ENCODE data around the gene TLCD3A. TPM values are rescaled to one million over a fixed set of nuclear protein-coding genes. Genes with fewer than 3 reads are reported as not detected.

The TLCD3A gene
- polyA plus RNA-seq, 1 of the 3 experiments (the other 2 are of a cell fraction), result 31.7 TPM

GRCh38 chr17:744937-745336, 12.5 kb downstream of the TLCD3A start:
- no peaks in the 10 kb centered on the region for H3F3A ChIP-seq (replicated peaks; ENCODE audit: insufficient read depth)
- WGBS (ENCODE audit: low lambda C conversion rate), result 83% methylated on average over 7 of the region's 9 CpGs
- no peaks in the 10 kb centered on the region for H4K20me1 ChIP-seq (ENCODE audit: insufficient read depth)
- H3K9me2 ChIP-seq, result no peaks in the 10 kb centered on the region
- no peaks in the 10 kb centered on the region; a peak in 1 of 4 replicates for H3K4me1 ChIP-seq (ENCODE audit: control insufficient read depth in 1 of 2, insufficient read depth in 2 of 2, low read depth in 1 of 2, low read length in 1 of 2)
- POLR2A ChIA-PET, result no interaction called here
- H3K4me3 ChIP-seq (ENCODE audit: low read depth in 2 of 2, low read length in 1 of 2), result no peak overlapping the region
- no peaks in the 10 kb centered on the region for H3K27me3 ChIP-seq (ENCODE audit: insufficient read depth)
- no peak for DNase-seq
- CTCF ChIA-PET, result interaction anchor here (1.1 to 1.9 kb wide), 3 partner anchors 9 to 333 kb away, joined by 3 to 10 read pairs (median 5); no protein-coding TSS in a partner anchor
- peaks cover 22 to 72% of the 10 kb centered on the region in 2 experiments for H3K36me3 ChIP-seq (replicated peaks in 1 of 2; ENCODE audit: control insufficient read depth in 1 of 2, insufficient read depth in 2 of 2, low read length in 1 of 2)
- H3K9me3 ChIP-seq, result no peaks in the 10 kb centered on the region
- H3K79me2 ChIP-seq (ENCODE audit: insufficient read depth), result peaks cover 27% of the 10 kb centered on the region
- H3K4me2 ChIP-seq, result no peak overlapping the region
- no peak overlapping the region for H3K27ac ChIP-seq (ENCODE audit: low read depth in 2 of 2, low read length in 1 of 2)
- TF ChIP-seq, protein P1, sequence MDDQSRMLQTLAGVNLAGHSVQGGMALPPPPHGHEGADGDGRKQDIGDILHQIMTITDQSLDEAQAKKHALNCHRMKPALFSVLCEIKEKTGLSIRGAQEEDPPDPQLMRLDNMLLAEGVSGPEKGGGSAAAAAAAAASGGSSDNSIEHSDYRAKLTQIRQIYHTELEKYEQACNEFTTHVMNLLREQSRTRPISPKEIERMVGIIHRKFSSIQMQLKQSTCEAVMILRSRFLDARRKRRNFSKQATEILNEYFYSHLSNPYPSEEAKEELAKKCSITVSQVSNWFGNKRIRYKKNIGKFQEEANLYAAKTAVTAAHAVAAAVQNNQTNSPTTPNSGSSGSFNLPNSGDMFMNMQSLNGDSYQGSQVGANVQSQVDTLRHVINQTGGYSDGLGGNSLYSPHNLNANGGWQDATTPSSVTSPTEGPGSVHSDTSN (IDR thresholded peaks at IDR 0.05), result no peak
- TF ChIP-seq NFIC (IDR thresholded peaks at IDR 0.05; ENCODE audit: borderline replicate concordance), result no peak
- TF ChIP-seq POLR2AphosphoS5 (IDR thresholded peaks at IDR 0.05; ENCODE audit: low read depth, low read length), result no peak
- TF ChIP-seq EZH2phosphoT487 (IDR thresholded peaks at IDR 0.05; ENCODE audit: borderline replicate concordance, low read depth), result no peak
- TF ChIP-seq SMC3 (IDR thresholded peaks at IDR 0.05; ENCODE audit: low read depth, low read length), result no peak
- TF ChIP-seq SIN3A (IDR thresholded peaks at IDR 0.05; ENCODE audit: borderline replicate concordance, low read depth, low read length), result no peak
- TF ChIP-seq, protein P2, sequence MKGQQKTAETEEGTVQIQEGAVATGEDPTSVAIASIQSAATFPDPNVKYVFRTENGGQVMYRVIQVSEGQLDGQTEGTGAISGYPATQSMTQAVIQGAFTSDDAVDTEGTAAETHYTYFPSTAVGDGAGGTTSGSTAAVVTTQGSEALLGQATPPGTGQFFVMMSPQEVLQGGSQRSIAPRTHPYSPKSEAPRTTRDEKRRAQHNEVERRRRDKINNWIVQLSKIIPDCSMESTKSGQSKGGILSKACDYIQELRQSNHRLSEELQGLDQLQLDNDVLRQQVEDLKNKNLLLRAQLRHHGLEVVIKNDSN (IDR thresholded peaks at IDR 0.05; ENCODE audit: borderline replicate concordance, low read depth), result no peak
- TF ChIP-seq, protein P3, sequence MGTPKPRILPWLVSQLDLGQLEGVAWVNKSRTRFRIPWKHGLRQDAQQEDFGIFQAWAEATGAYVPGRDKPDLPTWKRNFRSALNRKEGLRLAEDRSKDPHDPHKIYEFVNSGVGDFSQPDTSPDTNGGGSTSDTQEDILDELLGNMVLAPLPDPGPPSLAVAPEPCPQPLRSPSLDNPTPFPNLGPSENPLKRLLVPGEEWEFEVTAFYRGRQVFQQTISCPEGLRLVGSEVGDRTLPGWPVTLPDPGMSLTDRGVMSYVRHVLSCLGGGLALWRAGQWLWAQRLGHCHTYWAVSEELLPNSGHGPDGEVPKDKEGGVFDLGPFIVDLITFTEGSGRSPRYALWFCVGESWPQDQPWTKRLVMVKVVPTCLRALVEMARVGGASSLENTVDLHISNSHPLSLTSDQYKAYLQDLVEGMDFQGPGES (IDR thresholded peaks at IDR 0.05; ENCODE audit: low read depth, low read length), result no peak
- H3K9ac ChIP-seq, result no peak overlapping the region
- no peak overlapping the region for H2AFZ ChIP-seq (ENCODE audit: low read depth)

- no peak overlapping the region for H3K4me2 ChIP-seq
- no peaks in the 10 kb centered on the region for H3K9me3 ChIP-seq
- H3K36me3 ChIP-seq (replicated peaks in 1 of 2; ENCODE audit: control insufficient read depth in 1 of 2, insufficient read depth in 2 of 2, low read length in 1 of 2), result peaks cover 19 to 67% of the 10 kb centered on the region in 2 experiments
- no peak overlapping the region for H3K4me3 ChIP-seq (ENCODE audit: low read depth in 2 of 2, low read length in 1 of 2)
- H3K27ac ChIP-seq (ENCODE audit: low read depth in 2 of 2, low read length in 1 of 2), result no peak overlapping the region
- TF ChIP-seq, protein P2 (IDR thresholded peaks at IDR 0.05; ENCODE audit: borderline replicate concordance, low read depth), result no peak
- no peak for TF ChIP-seq GABPA (IDR thresholded peaks at IDR 0.05; ENCODE audit: low read depth)
- TF ChIP-seq POLR2AphosphoS5 (IDR thresholded peaks at IDR 0.05; ENCODE audit: low read depth, low read length), result no peak
- TF ChIP-seq RAD21 (IDR thresholded peaks at IDR 0.05; ENCODE audit: low read length), result no peak
- TF ChIP-seq ELF1 (IDR thresholded peaks at IDR 0.05), result no peak
- TF ChIP-seq EZH2phosphoT487 (IDR thresholded peaks at IDR 0.05; ENCODE audit: borderline replicate concordance, low read depth), result no peak
- TF ChIP-seq, protein P3 (IDR thresholded peaks at IDR 0.05; ENCODE audit: low read depth, low read length), result no peak
- no peak for TF ChIP-seq USF2 (IDR thresholded peaks at IDR 0.05; ENCODE audit: borderline replicate concordance, low read depth, low read length)
- TF ChIP-seq, protein P4, sequence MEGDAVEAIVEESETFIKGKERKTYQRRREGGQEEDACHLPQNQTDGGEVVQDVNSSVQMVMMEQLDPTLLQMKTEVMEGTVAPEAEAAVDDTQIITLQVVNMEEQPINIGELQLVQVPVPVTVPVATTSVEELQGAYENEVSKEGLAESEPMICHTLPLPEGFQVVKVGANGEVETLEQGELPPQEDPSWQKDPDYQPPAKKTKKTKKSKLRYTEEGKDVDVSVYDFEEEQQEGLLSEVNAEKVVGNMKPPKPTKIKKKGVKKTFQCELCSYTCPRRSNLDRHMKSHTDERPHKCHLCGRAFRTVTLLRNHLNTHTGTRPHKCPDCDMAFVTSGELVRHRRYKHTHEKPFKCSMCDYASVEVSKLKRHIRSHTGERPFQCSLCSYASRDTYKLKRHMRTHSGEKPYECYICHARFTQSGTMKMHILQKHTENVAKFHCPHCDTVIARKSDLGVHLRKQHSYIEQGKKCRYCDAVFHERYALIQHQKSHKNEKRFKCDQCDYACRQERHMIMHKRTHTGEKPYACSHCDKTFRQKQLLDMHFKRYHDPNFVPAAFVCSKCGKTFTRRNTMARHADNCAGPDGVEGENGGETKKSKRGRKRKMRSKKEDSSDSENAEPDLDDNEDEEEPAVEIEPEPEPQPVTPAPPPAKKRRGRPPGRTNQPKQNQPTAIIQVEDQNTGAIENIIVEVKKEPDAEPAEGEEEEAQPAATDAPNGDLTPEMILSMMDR (IDR thresholded peaks at IDR 0.05), result no peak
- no peak for TF ChIP-seq SIN3A (IDR thresholded peaks at IDR 0.05; ENCODE audit: borderline replicate concordance, low read depth, low read length)
- TF ChIP-seq GATA2 (CRISPR knock-in tag; IDR thresholded peaks at IDR 0.05), result no peak
- no peak for TF ChIP-seq FOXJ3 (CRISPR knock-in tag; IDR thresholded peaks at IDR 0.05)
- TF ChIP-seq, protein P1 (IDR thresholded peaks at IDR 0.05), result no peak
- no peak for TF ChIP-seq TCF12 (IDR thresholded peaks at IDR 0.05)
- no peak for TF ChIP-seq SMC3 (IDR thresholded peaks at IDR 0.05; ENCODE audit: low read depth, low read length)
- DNase-seq, result no peak
- H3F3A ChIP-seq (replicated peaks; ENCODE audit: insufficient read depth), result no peaks in the 10 kb centered on the region
- no peak overlapping the region for H2AFZ ChIP-seq (ENCODE audit: low read depth)
- H3K9me2 ChIP-seq, result no peaks in the 10 kb centered on the region
- ChIA-PET CTCF (interaction anchor here (1.1 to 1.9 kb wide), 3 partner anchors 9 to 333 kb away, joined by 3 to 10 read pairs (median 5); no protein-coding TSS in a partner anchor), POLR2A (no interaction called here)
- peaks cover 2% of the 10 kb centered on the region in 2 experiments; a peak in 2 of 4 replicates for H3K4me1 ChIP-seq (ENCODE audit: control insufficient read depth in 1 of 2, insufficient read depth in 2 of 2, low read depth in 1 of 2, low read length in 1 of 2)
- H3K9ac ChIP-seq, result no peak overlapping the region
- peaks cover 32% of the 10 kb centered on the region for H3K79me2 ChIP-seq (ENCODE audit: insufficient read depth)
- H4K20me1 ChIP-seq (ENCODE audit: insufficient read depth), result no peaks in the 10 kb centered on the region
- 100% methylated on average over 3 of the region's 11 CpGs for WGBS (ENCODE audit: low lambda C conversion rate)
- H3K27me3 ChIP-seq (ENCODE audit: insufficient read depth), result no peaks in the 10 kb centered on the region
Observed at GRCh38 chr17:745406-745805, 13.0 kb downstream of the TLCD3A start.
